ENCODE measurements around the gene KLRC2.
"Not testable (repeated sequence)": the region's sequence is repeated elsewhere in the genome, so short reads cannot be mapped to it uniquely, and the experiment has no call there.

GRCh38 chr12:10420334-10420733 lies 15.5 kb downstream of the KLRC2 start, which contains the start of gene KLRC3:
- not testable (repeated sequence) for TF ChIP-seq POLR2AphosphoS5, POLR2A, EP300 (IDR thresholded peaks at IDR 0.05)
- TF ChIP-seq, protein P1, sequence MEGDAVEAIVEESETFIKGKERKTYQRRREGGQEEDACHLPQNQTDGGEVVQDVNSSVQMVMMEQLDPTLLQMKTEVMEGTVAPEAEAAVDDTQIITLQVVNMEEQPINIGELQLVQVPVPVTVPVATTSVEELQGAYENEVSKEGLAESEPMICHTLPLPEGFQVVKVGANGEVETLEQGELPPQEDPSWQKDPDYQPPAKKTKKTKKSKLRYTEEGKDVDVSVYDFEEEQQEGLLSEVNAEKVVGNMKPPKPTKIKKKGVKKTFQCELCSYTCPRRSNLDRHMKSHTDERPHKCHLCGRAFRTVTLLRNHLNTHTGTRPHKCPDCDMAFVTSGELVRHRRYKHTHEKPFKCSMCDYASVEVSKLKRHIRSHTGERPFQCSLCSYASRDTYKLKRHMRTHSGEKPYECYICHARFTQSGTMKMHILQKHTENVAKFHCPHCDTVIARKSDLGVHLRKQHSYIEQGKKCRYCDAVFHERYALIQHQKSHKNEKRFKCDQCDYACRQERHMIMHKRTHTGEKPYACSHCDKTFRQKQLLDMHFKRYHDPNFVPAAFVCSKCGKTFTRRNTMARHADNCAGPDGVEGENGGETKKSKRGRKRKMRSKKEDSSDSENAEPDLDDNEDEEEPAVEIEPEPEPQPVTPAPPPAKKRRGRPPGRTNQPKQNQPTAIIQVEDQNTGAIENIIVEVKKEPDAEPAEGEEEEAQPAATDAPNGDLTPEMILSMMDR (IDR thresholded peaks at IDR 0.05), result not testable (repeated sequence)
